GM18526 (cell line): Measurements from ENCODE around the gene RIMBP2.

Source experiments
- POLR2A ChIP-seq: IDR thresholded peaks from 3 replicates; pipeline ENCODE4 v1.6.1; 2011; ENCODE audit not compliant: insufficient read length; ENCODE audit errors: extremely low read depth

RIMBP2 gene

DNA sequence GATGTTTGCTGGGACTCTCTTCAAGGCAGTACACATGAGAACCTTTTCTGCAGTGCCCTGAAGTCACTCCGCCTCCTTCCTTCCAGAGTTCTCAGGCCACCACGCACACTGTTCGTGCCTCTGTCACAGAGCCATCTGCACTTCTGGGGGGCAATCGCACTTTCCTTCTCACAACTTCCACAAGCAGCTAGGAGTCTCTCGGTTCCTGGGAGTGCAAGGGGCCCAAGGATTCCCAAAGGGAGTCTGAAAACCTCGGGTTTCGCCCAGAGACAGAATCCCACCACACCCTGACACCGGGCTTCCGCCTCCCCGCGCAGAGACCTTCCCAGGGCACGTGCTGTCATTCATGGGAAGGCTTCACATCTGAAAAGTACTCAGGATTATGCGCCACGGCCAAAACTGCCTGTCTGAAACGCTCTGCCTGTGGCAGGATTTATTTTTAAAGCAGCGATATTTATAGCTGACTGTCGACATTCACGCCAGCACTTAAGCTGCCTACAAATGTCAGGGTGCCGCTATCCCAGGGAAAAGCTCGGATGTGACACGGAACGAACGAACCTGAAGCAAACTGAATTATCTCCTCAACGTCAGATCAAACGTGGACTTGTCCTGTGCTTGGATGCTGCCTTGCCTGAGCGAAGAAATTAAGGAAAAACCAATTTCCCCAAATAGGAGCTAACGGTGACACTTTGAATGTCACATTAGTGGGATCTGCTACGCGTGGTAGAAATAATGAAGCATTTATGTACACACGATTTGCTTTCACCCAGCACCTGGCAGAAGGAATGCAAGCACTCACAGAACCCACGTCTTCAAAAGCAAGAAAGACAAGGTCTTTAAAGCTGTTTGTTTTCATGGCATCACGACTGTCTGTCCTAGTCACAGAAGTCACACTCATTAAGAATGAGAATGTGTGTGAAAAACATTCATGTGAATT is 224.4 kb downstream of the RIMBP2 start:
- TF ChIP-seq POLR2A, result no peak

GRCh38 chr12:130490674-130491073 is 225.4 kb downstream of the RIMBP2 start:
- TF ChIP-seq POLR2A, result no peak

DNA sequence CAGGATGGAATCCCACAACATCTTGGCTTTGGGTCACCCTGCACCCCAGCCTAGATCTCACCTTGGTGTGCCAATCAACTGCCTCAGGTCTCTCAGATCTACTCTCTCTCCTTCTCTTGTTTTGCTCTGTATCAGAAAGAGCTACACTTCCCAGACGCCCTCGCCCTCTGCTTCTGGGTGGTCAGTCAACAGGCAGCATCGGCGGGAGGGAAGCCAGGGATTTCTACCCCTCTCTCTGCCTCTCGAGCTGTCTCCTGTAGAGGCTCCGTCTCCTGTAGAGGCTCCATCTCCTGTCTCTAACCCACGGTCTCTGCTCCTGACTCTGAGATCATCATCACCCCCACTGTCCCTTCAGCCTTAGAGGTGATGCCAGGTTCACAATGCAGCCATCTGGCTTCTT is 226.8 kb downstream of the RIMBP2 start:
- TF ChIP-seq POLR2A, result no peak

DNA sequence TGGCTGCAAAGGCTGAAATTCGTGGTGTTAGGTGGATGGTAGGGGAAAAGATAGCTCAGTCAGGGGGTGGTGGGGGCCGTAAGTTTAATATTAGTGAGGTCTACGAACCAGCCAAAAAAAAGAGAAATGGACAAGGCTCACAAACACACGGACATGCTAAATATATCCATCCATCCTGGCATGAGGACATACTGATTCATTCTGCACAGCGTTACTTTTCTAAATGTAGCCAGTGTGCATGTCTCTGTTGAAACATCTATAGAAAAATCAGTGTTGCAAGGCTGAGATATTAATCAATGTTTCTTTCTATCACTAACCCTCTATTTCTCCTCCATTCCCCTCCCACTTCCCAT is 227.8 kb downstream of the RIMBP2 start:
- no peak for TF ChIP-seq POLR2A

DNA sequence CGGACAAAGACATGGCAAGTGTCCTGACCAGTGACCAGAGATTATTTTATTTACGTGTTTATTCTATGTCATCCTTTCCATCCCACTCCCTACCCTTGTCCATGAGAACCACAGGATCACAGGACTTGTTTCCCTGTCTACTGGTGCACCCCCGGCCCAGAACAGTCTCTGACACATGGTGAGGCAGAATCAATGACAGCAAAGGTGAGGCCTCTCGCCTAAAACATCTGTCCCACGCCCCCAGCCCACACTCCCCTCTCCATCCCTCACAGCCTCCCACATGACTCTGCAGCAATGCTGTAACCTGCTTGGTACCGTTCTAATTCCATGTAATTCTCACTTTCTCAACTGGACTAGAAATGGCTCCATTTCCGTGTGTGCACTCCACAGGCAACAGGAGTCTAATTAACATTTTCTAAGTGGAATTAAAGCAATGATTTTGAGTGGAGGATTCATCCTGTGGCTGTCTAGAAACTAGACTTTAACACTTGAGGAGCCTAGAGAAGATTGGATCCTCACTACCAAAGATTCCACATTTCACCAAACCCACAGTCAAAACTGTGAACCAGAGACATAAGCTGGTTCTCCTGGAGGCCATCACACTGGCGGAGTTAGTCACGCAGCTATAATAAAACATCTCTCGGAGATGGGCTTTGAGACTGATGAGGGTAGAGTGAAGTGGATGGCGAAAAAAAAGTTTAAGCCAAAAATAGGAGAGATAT is 228.3 kb downstream of the RIMBP2 start:
- TF ChIP-seq POLR2A, result no peak

- TF ChIP-seq POLR2A, result no peak
Observed at GRCh38 chr12:130486891-130487416, 229.1 kb downstream of the RIMBP2 start.

- TF ChIP-seq POLR2A, result no peak
Observed at GRCh38 chr12:130486146-130486435, 230.0 kb downstream of the RIMBP2 start.

- TF ChIP-seq POLR2A, result no peak
Observed at GRCh38 chr12:130485291-130486145, 230.6 kb downstream of the RIMBP2 start.

DNA sequence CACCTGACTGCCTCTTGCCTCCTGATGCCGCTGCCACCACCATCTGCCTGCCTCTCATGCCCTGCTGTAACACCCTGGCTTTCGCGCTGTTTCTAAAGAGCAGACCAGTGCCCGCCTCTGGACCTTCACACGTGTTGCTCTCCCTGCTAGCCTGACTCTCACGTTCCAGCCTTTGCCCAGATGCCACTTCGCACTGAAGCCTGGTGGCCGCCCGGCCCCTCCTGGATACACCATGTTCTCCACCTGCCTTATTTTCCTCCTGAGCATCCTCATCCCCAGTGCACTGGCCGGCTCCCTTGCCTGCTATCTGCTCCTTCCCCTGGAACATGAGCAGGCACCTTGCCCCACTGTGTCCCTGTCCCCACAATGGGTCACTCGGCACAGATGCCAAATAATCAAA is 231.9 kb downstream of the RIMBP2 start:
- no peak for TF ChIP-seq POLR2A

DNA sequence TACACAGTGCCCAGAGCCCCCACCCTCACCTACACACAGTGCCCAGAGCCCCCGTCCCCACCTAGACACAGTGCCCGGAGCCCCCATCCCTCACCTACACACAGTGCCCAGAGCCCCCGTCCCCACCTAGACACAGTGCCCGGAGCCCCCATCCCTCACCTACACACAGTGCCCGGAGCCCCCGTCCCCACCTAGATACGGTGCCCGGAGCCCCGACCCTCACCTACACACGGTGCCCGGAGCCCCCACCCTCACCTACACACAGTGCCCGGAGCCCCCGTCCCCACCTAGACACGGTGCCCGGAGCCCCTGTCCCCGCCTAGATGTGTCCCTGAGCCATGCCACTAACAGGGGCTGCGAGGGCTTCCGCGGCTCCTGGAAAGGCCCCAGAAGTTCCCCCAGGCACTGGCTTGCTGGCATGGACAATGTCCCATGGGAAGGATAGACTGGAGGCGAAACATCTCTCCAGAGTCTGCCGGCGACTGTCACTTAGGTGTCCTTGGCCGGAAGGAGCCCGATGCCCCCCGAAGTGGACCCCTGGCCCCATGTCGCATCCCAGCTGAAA is 232.4 kb downstream of the RIMBP2 start:
- TF ChIP-seq POLR2A, result no peak

GRCh38 chr12:130482448-130482847 is 233.7 kb downstream of the RIMBP2 start:
- no peak for TF ChIP-seq POLR2A

GRCh38 chr12:130481392-130481879 is 234.7 kb downstream of the RIMBP2 start:
- TF ChIP-seq POLR2A, result no peak

GRCh38 chr12:130480887-130481286 is 235.2 kb downstream of the RIMBP2 start:
- TF ChIP-seq POLR2A, result no peak

DNA sequence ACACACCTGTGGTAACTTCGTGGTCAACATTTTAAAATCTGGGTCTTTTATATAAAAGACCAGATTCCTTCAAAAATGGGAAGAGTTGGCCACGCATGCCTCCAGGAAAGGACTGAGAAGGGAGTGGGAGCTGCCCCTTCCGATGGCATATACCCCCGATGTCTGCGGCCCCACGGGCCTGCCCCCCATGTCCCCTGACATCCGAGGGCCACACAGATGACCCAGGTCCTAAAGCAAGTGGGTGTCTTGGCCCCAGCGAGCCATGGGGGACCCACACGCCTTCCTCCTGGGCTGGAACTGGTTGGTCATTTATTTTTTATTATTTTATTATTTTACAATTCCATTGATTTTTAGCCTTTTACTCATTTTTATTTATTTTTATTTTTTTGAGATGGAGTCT is 235.9 kb downstream of the RIMBP2 start:
- no peak for TF ChIP-seq POLR2A
